HepG2 (cell line): Measurements from ENCODE around the gene PID1. TPM values are rescaled to one million over a fixed set of nuclear protein-coding genes. Genes with fewer than 3 reads are reported as not detected.

Experiments used
- ATAC-seq: fragments of 200-7000 bp; cut with Tn5 transposase; 3 replicates; pipeline ENCODE4 v1.9.1; 2020; ENCODE audit warnings: mild to moderate bottlenecking, moderate library complexity
- BruUV-seq: library from RNA; stranded (reverse); fragments of 400-500 nt; replicated peaks from 2 replicates; lab custom pipeline; 2021; lab: Mats Ljungman, UMichigan
- CTCF ChIA-PET: fragments of 300-600 bp; formaldehyde crosslinking; extraction: SDS; loops from one replicate; lab custom pipeline; 2021; ENCODE audit warnings: low total read pairs, inconsistent platforms, low intra/inter-chr PET ratio; lab: Yijun Ruan, JAX
- POLR2A ChIA-PET: fragments of 350-600 bp; sonication (Branson Sonifier 250); formaldehyde crosslinking; loops from one replicate; lab custom pipeline; 2020; ENCODE audit warnings: antibody characterized with exemption, inconsistent platforms; lab: Yijun Ruan, JAX
- DNase-seq: peaks from one replicate; pipeline ENCODE4 v3.0.0-alpha.2; 2015; ENCODE audit warnings: low spot score
- FAIRE-seq: peaks from 3 replicates; lab custom pipeline; 2011; peaks lifted over from hg19 to GRCh38; lab: Jason Lieb, UNC
- H2AFZ ChIP-seq: one replicate; pipeline ENCODE4 v1.6.1; 2011; ENCODE audit warnings: low read length, inconsistent platforms
- H3K27ac ChIP-seq: fragments of 300-600 bp; 3 replicates; pipeline ENCODE4 v1.8.0; 2011; ENCODE audit warnings: mixed run types, mild to moderate bottlenecking, mixed read lengths, low read length, inconsistent platforms; ENCODE audit not compliant: insufficient read depth; ENCODE audit errors: extremely low read length
- H3K27me3 ChIP-seq, 2 experiments: fragments of 200-600 bp in 1 of 2; 2 replicates in 1 of 2; 3 replicates in 1 of 2; pipeline versions ENCODE4 v1.6.0 to v1.8.0; 2011; ENCODE audit warnings: low read length in 2 of 2, mild to moderate bottlenecking in 2 of 2, moderate library complexity in 2 of 2, inconsistent platforms in 1 of 2; ENCODE audit not compliant: insufficient read depth in 2 of 2, control insufficient read depth in 1 of 2
- H3K36me3 ChIP-seq, 2 experiments: fragments of 200-600 bp in 1 of 2; replicated peaks in 1 of 2; 2 replicates in 1 of 2; 3 replicates in 1 of 2; pipeline versions ENCODE4 v1.5.1 to v1.8.0; 2011; ENCODE audit warnings: low read length in 2 of 2, inconsistent platforms in 1 of 2; ENCODE audit not compliant: insufficient read depth in 2 of 2, control insufficient read depth in 1 of 2
- H3K4me1 ChIP-seq: 2 replicates; pipeline ENCODE4 v1.5.1; 2012; ENCODE audit warnings: low read length, inconsistent platforms; ENCODE audit not compliant: insufficient read depth
- H3K4me2 ChIP-seq: 2 replicates; pipeline ENCODE4 v1.6.0; 2011; ENCODE audit warnings: low read depth, low read length, inconsistent platforms
- H3K4me3 ChIP-seq, 3 experiments: fragments of 200-600 bp in 1 of 3; sonication (generic), shearing (Covaris generic) in 1 of 3; replicated peaks in 1 of 3; 2 replicates each; pipeline ENCODE4 v1.5.1; 2011 to 2016; ENCODE audit warnings: low read length in 3 of 3, inconsistent platforms in 2 of 3, low read depth in 2 of 3, mild to moderate bottlenecking in 2 of 3, control low read depth in 1 of 3, mixed read lengths in 1 of 3; ENCODE audit not compliant: insufficient read depth in 1 of 3
- H3K79me2 ChIP-seq: one replicate; pipeline ENCODE4 v1.6.1; 2011; ENCODE audit warnings: low read length, inconsistent platforms; ENCODE audit not compliant: insufficient read depth
- H3K9ac ChIP-seq: 2 replicates; pipeline ENCODE4 v1.6.0; 2011; ENCODE audit warnings: mild to moderate bottlenecking, low read depth, low read length, inconsistent platforms; ENCODE audit not compliant: insufficient read depth
- H3K9me3 ChIP-seq: 2 replicates; pipeline ENCODE4 v1.5.1; 2012; ENCODE audit warnings: mild to moderate bottlenecking, low read length
- H4K20me1 ChIP-seq: 2 replicates; pipeline ENCODE4 v1.6.0; 2011; ENCODE audit warnings: inconsistent platforms, mild to moderate bottlenecking, low read length, moderate library complexity; ENCODE audit not compliant: insufficient read depth
- ATF1 ChIP-seq: IDR thresholded peaks from 2 replicates; pipeline ENCODE4 v1.6.1; 2016; ENCODE audit warnings: mild to moderate bottlenecking, control low read depth
- MTA3 ChIP-seq: sonication (generic); formaldehyde crosslinking; IDR thresholded peaks from 2 replicates; pipeline ENCODE4 v1.4.0; 2020; ENCODE audit warnings: missing genetic modification reagents
- NFYC ChIP-seq: IDR thresholded peaks from 2 replicates; pipeline ENCODE4 v1.6.1; 2016; ENCODE audit warnings: missing genetic modification reagents, missing compliant biosample characterization
- RNF2 ChIP-seq: fragments of 450-650 bp; conservative IDR thresholded peaks from 2 replicates; pipeline ENCODE4 v1.6.1; 2016; ENCODE audit warnings: low read depth
- SRY ChIP-seq: sonication (generic); formaldehyde crosslinking; IDR thresholded peaks from 2 replicates; pipeline ENCODE4 v1.8.0; 2022; ENCODE audit warnings: mild to moderate bottlenecking, missing genetic modification reagents
- TBX2 ChIP-seq: sonication (generic); formaldehyde crosslinking; IDR thresholded peaks from 2 replicates; pipeline ENCODE4 v1.5.0; 2020; ENCODE audit warnings: missing genetic modification reagents, mild to moderate bottlenecking, borderline replicate concordance
- ZNF136 ChIP-seq: sonication (generic); formaldehyde crosslinking; IDR thresholded peaks from 2 replicates; pipeline ENCODE4 v1.8.1; 2022; ENCODE audit warnings: low read depth, mild to moderate bottlenecking, moderate library complexity, missing genetic modification reagents
- ZNF251 ChIP-seq: sonication (generic); formaldehyde crosslinking; IDR thresholded peaks from 2 replicates; pipeline ENCODE4 v1.9.0; 2021; ENCODE audit warnings: mild to moderate bottlenecking, missing genetic modification reagents
- ZNF441 ChIP-seq: sonication (generic); formaldehyde crosslinking; IDR thresholded peaks from 2 replicates; pipeline ENCODE4 v1.7.0; 2021; ENCODE audit warnings: missing genetic modification reagents, borderline replicate concordance
- WGBS: methylation state at CpG from one replicate; pipeline ENCODE4 v1.1.6; 2017; ENCODE audit warnings: low lambda C conversion rate; 5-methylcytosine and 5-hydroxymethylcytosine counted together
- in situ Hi-C: cut with HindIII; loops from 2 replicates; pipeline ENCODE4 v1.10.0; 2017; ENCODE audit warnings: low pct_unique_long_range_greater_than_20kb; ENCODE audit not compliant: extremely low pct_ligation_motif_present
- intact Hi-C: fragments of 100-400 bp; cut with micrococcal nuclease; formaldehyde crosslinking; loops from one replicate; pipeline ENCODE4 v1.10.0; 2022; ENCODE audit not compliant: unreplicated experiment
- polyA plus RNA-seq, 8 experiments: library from polyadenylated mRNA; depleted of rRNA in 3 of 8; stranded (reverse) in 7 of 8; unstranded in 1 of 8; fragments of >200 nt; fragmentation: Illumina TruSeq in 4 of 8; extraction: Trizol in 4 of 8; gene quantifications; 2 replicates each; pipeline versions ENCODE4 v1.2.1 to v1.2.3, GENCODE V29; 2011 to 2016; ENCODE audit warnings: low read depth in 4 of 8, missing spikeins in 1 of 8, mixed read lengths in 1 of 8; ENCODE audit not compliant: insufficient read depth in 1 of 8
- total RNA-seq, 5 experiments: library from RNA; depleted of rRNA; stranded (reverse); fragments of >200 nt; fragmentation: Illumina TruSeq; extraction: Trizol; gene quantifications; 2 replicates each; pipeline ENCODE4 v1.2.3, GENCODE V29; 2016; ENCODE audit warnings: low read depth in 1 of 5
- TF ChIP-seq, protein P1 (sequence below): IDR thresholded peaks from 2 replicates; pipeline ENCODE4 v1.6.1; 2016
- TF ChIP-seq, protein P2 (sequence below): sonication (generic); formaldehyde crosslinking; IDR thresholded peaks from 2 replicates; pipeline ENCODE4 v1.4.0; 2020; ENCODE audit warnings: missing genetic modification reagents, mild to moderate bottlenecking, borderline replicate concordance

PID1 gene
- total and polyA plus RNA-seq, 2 of the 13 experiments (the other 11 are each of a cell fraction or from before 2014, with no cell fraction given), result 0.15 to 0.18 TPM

- no peak for ATAC-seq
- no peak for FAIRE-seq
- ChIA-PET CTCF (no interaction called here), POLR2A (no interaction called here)
- no peak overlapping the region for H2AFZ ChIP-seq
- H3K9ac ChIP-seq, result no peak overlapping the region
- no peak overlapping the region for H3K4me2 ChIP-seq
- no peak overlapping the region for H3K27ac ChIP-seq
- H3K36me3 ChIP-seq, result no peaks in the 10 kb centered on the region
- intact Hi-C loops (no loop called here), in situ Hi-C loops (no loop called here)
- DNase-seq, result no peak
- WGBS, result 36% methylated on average over 2 of the region's 2 CpGs
- no TSS peak for BruUV-seq
- peaks cover 100% of the 10 kb centered on the region for H3K9me3 ChIP-seq
- no peaks in the 10 kb centered on the region for H3K79me2 ChIP-seq
- no peak overlapping the region for H3K4me3 ChIP-seq
- H3K27me3 ChIP-seq, result no peaks in the 10 kb centered on the region
- TF ChIP-seq ATF1 (CRISPR knock-in tag), result no peak
- TF ChIP-seq MTA3, result no peak
- no peak for TF ChIP-seq SRY
- no peak for TF ChIP-seq ZNF251 (CRISPR knock-in tag)
- TF ChIP-seq ZNF136 (CRISPR knock-in tag), result no peak
- no peak for TF ChIP-seq NFYC (CRISPR knock-in tag)
- TF ChIP-seq, protein P1, sequence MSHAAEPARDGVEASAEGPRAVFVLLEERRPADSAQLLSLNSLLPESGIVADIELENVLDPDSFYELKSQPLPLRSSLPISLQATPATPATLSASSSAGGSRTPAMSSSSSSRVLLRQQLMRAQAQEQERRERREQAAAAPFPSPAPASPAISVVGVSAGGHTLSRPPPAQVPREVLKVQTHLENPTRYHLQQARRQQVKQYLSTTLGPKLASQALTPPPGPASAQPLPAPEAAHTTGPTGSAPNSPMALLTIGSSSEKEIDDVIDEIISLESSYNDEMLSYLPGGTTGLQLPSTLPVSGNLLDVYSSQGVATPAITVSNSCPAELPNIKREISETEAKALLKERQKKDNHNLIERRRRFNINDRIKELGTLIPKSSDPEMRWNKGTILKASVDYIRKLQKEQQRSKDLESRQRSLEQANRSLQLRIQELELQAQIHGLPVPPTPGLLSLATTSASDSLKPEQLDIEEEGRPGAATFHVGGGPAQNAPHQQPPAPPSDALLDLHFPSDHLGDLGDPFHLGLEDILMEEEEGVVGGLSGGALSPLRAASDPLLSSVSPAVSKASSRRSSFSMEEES (CRISPR knock-in tag), result no peak
- TF ChIP-seq RNF2, result no peak
- TF ChIP-seq, protein P2, sequence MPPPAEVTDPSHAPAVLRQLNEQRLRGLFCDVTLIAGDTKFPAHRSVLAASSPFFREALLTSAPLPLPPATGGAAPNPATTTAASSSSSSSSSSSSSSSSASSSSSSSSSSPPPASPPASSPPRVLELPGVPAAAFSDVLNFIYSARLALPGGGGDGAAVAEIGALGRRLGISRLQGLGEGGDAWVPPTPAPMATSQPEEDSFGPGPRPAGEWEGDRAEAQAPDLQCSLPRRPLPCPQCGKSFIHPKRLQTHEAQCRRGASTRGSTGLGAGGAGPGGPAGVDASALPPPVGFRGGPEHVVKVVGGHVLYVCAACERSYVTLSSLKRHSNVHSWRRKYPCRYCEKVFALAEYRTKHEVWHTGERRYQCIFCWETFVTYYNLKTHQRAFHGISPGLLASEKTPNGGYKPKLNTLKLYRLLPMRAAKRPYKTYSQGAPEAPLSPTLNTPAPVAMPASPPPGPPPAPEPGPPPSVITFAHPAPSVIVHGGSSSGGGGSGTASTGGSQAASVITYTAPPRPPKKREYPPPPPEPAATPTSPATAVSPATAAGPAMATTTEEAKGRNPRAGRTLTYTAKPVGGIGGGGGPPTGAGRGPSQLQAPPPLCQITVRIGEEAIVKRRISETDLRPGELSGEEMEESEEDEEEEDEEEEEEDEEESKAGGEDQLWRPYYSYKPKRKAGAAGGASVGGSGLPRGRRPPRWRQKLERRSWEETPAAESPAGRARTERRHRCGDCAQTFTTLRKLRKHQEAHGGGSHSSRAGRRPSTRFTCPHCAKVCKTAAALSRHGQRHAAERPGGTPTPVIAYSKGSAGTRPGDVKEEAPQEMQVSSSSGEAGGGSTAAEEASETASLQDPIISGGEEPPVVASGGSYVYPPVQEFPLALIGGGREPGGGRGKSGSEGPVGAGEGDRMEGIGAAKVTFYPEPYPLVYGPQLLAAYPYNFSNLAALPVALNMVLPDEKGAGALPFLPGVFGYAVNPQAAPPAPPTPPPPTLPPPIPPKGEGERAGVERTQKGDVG (CRISPR knock-in tag), result no peak
- no peak for TF ChIP-seq TBX2 (CRISPR knock-in tag)
- no peak for TF ChIP-seq ZNF441
- H3K4me1 ChIP-seq, result no peaks in the 10 kb centered on the region
- no peaks in the 10 kb centered on the region for H4K20me1 ChIP-seq
Measured at GRCh38 chr2:229243890-229244560, 27.1 kb downstream of the PID1 start.
